ENCODE measurements around the gene ZC2HC1B.

- no peak for TF ChIP-seq CTCF (IDR thresholded peaks at IDR 0.05)
- TF ChIP-seq POLR2A (IDR thresholded peaks at IDR 0.05) = no peak
Observed at GRCh38 chr6:143840595-143841265, 23.5 kb upstream of the ZC2HC1B start.
